HG03558 (cell line): ENCODE measurements around the gene CHRNA1.

Experiments
- ATAC-seq: cut with Tn5 transposase; IDR thresholded peaks from one replicate; pipeline ENCODE4 v1.9.1; 2021; ENCODE audit warnings: moderate number of reproducible peaks; ENCODE audit not compliant: unreplicated experiment; ENCODE audit errors: extremely low read depth

CHRNA1 gene

DNA sequence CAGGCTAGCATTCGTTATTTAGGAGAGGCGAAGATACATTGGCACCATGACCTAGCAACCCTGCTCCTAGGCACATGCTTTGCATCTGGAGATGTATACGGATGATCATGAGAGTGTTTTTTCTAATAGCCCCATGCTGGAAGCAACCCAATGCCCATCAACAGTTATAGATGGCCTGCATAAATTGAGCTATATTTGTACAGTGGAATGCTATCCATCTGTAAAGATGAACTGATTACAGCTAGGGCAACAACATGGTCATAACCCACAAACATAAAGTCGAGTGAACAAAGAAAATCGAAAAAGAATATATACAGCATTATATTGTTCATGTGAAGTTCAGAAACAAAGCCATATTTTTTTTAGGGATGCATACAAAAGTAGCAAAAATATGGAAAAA, 20.6 kb upstream of the CHRNA1 start:
- no peak for ATAC-seq

DNA sequence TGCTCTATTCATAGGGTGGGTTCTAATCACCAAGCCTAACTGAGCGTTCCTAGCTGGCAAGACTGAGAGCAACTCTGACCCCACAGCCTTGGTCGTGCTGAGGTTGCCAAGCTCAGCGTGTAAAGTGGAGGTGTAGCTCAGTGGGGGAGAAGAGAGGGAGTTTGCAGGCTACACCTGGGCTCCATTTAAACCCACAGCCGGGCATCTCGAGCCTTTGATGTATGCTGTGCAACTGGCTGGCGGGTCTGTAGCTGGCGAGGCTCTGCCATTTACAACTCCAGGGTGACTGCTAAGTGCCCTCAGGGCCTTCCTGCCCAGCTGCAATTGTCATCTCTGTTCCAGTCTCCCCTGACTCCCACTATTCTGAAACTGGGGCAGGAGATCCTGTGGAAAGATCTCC, 20.0 kb upstream of the CHRNA1 start:
- no peak for ATAC-seq

DNA sequence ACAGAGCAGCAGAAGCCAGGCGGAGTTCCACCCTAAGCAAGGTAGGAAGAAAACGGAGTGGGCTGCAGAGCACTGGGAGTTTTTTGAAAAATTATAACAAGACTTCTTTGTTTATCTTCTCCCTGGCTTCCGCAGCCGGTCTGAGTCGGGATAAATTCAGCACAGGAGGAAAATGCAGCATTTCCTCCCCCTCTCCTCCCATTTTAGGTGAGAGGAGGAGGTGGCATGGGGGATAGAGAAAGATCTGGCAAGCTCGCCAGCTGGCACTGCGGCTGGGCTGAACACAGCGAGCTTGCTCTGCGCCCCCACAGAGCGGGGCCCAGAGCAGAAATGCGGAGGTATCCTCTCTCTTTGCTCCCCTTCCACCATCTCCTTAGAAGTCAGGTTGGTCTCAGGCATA, 17.7 kb upstream of the CHRNA1 start:
- ATAC-seq: no peak

DNA sequence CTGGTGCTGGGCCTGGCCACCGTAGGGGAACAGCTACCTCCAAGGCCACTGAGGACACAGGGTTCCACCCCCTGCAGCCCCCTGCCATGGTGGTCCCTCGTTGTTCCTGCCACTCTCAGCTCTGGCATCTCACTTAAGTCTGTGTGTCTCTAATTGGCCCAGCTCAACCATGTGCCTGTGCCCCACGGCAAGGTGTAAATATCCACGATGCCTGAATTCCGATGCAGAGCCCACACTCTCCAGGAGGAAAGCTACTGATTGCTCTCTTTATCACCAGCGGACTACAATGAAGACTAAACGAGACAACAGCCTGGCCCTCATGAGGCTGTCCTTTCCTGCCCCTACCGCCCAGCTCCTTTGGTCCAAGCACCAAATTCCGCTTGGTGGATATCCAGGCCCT, 17.0 kb upstream of the CHRNA1 start:
- ATAC-seq: no peak

DNA sequence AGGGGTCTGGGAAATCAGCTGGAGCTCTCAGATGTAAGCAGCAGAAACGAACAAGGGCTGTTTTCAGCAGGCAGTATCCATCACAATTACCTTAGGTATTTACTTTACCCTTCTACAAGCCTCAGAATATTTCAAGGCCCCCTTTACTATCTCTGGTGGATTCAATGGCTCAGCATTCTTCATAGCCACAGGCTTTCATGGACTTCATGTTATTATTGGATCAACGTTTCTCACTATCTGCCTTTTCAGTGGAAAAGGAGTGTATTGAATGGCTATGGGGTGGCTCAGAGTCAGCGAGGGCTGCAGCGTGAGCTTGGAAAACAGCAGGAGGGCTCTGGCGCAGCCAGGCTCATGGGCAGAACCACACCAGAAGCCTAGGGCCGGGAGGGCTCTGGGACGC, 16.6 kb upstream of the CHRNA1 start:
- ATAC-seq: no peak

DNA sequence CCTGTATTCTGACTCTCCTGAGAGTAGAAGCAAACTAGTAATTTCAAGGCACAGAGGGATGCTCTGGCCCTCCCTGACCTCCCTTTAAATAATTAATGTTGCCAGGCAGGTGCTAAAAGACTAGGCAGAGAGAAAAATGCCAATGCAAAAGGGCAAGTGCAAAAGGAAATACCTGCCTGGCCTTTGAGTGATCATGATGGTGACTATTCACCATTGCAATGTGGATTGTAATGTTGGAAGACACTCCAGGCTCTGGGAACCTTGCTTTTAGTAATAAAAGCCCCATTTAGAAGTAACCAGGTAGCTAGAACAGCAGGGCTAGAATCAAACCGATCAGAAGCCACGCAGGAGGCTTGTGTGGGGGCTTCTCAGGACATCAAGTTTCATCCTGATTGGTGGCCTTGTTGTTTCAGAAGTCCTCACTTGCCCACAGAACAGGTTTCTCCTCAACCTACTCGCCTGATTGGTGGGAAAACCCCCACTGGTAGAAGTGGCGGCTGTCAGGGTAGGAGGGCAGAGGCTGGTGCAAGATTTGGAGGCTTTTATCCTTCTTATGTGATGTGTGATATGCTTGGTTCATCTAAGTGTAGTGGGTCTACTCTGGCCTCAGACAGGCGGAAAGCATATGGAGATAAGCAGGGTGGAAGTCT, 16.0 kb upstream of the CHRNA1 start:
- ATAC-seq: no peak

DNA sequence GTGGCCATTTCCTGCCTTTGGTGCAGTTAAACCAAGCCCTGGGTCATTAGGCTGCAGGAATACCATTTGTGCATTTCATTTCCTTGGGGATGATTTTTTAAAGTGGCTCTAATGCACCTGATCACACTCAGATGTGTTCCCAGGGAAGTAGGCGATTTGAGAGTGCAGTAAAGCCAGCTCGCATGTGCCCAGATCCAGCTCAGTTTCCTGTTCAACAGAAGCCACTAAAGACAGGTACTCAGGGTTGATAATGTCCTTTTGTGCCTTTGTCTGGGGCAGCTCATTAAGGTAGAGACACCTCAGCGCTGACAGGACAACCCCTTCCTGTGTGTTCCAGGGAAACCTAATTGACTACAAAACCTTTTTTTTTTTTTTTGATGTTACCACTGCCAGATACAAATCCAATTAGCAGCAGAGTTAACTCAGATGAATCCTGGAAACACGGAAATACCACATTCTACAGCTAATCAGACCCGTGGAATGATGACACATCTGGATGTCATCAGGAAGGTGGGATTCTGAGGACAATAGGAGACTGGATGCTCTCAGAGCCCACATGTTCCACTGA, 15.2 kb upstream of the CHRNA1 start:
- no peak for ATAC-seq

DNA sequence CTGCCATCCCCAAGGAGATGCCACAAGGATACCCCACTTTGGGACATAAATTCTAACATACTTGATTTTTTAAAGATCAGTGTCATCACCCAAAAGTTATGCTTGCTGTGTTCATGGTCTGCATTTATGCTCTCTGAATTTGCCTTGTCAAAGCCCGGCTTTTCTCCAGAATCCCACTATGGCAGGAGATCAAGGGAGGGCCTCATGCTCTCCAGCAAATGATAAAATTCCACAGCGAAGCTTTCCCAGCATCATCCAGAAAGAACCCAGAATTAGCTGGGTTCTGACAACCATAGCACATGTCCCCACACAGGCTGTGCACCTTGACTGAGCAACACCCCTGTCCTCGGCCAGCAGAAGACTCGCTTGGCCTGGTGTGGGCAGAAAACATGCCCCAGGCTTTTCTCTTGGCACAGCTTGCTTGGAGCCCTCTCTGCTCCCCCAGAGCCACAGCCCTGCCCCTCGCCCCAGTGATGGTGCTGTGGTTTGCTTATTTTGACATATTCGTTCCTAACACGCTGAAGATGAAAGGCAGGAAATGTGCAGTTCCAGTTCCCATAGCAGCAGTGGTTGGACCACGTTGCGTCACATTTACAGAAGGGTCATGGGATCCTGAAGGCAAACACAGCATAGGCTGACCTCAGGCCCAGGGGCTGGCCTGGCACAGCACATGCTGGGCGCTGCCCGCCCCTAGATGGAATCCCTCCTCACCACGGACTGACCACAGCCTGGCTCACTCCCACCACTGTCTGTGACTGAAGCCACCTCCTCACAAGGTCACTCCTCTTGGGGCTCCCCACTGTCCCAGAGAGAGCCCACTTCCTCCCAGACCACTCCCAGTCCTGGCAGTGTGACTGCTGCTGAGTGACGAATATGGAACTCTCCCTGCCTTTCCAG, 14.1 kb upstream of the CHRNA1 start:
- ATAC-seq: peak; percentile 66

DNA sequence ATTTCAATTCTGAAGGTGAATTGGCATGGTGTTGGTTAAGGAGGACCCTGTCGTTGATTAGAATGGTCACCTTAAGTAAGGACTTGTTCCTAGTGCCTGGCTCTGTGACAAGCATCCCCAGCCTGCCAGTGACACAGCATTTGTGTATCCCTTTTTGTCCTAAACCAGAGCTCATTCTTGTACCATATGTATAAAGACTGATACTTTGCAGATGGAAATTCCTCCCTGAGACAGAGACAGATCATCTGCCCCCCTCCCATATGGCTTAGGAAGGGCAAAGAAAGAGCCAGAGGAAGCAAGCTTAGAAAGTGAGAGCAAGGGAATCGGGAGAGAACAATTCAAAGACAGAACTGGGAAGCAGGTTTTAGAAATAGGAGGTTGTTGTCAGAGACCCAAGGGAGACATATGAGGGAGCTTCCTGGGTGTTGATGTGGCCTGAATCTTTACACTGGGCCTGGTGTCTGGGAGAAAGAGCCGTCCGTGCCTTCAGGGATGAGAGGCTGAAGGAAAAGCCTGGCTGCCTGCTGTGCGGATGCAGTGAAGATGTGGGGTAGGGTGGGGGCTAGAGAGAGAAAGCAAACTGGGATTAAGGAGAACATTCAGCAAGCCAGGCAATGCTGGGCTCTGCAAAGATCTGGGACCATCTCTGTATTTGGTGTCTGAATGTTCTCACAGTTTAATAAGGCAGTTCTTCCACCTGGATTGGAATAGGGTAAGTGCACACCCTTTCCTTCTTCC, 13.2 kb upstream of the CHRNA1 start:
- ATAC-seq: no peak

DNA sequence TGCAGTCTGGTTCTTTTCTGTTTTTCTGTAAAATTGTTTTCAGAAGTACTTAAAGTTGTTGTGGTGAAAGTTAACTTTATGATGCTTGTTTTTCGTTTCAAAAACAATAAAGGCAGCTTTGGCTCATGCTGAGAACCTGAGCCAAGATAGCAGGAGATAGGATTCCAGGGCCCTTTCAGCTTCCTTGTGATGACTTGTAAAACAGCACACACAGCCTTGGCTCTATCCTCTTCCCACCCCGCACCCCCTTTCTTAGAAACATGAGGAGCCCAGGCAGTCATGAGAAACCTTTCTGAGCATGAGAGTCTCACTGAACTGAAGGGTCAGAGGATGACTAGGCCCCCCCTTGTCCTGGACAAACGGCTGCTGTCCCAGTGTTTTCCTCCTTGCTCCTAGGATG, 12.4 kb upstream of the CHRNA1 start:
- no peak for ATAC-seq

DNA sequence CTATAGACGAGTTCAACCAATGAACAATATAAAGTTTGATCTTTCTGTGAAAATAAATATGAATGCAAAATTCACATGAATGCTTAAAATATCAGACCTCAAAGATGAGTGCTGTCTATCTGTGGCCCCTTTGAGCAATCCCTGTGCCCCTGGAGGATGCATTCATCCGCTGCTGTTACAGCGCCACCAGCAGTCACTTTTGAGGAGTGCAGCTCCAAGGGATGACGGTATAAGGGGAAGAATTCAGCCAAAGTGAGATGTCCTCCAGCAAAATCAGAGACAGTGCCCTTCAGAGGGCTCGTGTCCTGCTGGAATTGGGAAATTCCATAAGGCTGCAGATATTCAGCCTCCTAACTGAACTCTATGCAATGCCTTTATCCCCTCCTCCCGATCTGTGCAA, 12.0 kb upstream of the CHRNA1 start:
- ATAC-seq: no peak

DNA sequence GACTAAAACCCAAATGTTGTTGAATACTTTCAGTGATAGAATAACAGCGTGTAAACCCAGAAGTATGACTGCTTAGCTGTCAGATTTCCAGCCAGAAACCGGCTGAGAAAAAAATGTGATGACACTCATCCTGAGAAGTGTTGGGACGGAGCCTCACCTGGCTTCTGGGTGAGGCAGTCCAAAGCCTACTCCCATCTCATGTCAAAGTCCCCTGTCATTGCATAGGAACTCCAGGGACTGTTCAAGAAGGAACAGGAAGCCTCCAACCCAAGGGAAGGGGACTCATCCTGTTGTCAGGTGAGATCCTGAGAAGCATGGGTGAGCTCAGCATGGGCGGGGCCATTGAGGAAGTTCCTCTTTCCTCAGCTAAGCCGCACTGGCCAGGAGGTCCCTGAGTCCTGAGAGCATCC, 11.3 kb upstream of the CHRNA1 start:
- no peak for ATAC-seq

DNA sequence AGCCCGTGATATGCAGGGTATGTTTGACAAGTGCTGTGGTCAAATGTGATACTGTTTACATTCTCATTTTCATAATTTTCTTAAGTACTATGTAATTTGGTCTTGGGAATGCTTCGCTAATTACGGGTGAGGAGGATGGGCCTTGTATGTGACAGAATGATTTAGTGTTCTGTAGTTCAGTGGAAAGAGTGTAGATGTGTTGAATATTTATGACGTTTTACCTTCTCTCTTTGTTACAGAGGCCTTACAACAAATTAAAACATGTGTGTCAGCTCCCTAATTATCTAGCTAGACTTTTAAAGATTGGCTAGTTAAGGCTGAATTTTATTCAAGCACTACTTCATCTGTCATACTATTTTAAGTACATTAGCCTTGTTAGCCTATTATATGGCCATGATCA, 10.6 kb upstream of the CHRNA1 start:
- ATAC-seq: no peak

DNA sequence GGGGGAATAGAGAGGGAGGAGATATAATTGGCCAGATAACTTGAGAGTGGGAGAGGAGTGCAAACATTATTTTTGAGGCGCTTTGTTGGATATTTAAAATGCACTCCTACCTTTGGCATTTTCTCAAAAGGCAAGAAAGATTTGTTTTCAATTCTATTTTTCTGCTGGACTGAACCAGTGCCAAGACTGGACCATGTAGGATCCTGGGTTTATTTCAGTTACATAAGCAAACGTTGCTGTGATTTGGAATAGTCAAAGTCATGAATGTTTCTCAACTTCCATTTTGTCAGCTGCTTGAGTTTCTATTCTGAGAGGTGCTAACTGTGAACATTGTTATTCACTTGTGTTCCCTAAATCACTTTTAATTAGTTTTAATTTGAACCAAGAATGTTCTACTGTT, 8.9 kb upstream of the CHRNA1 start:
- ATAC-seq: no peak

DNA sequence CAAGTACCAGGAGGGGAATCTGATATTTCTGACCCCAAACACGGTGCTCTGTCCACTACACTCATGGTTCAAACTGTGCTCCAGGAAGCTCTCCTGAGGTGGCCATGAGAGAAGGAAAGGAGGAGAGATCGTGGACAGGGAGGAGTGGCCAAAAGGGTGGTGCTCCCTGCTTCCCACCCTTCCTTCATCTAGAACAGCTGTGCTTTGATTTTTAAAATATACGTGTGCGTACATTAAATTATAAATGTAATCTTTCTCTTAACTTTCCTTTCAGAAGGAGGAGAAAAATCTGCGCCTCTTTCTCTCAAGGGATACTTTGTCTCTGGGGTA, 8.2 kb upstream of the CHRNA1 start:
- ATAC-seq: no peak

DNA sequence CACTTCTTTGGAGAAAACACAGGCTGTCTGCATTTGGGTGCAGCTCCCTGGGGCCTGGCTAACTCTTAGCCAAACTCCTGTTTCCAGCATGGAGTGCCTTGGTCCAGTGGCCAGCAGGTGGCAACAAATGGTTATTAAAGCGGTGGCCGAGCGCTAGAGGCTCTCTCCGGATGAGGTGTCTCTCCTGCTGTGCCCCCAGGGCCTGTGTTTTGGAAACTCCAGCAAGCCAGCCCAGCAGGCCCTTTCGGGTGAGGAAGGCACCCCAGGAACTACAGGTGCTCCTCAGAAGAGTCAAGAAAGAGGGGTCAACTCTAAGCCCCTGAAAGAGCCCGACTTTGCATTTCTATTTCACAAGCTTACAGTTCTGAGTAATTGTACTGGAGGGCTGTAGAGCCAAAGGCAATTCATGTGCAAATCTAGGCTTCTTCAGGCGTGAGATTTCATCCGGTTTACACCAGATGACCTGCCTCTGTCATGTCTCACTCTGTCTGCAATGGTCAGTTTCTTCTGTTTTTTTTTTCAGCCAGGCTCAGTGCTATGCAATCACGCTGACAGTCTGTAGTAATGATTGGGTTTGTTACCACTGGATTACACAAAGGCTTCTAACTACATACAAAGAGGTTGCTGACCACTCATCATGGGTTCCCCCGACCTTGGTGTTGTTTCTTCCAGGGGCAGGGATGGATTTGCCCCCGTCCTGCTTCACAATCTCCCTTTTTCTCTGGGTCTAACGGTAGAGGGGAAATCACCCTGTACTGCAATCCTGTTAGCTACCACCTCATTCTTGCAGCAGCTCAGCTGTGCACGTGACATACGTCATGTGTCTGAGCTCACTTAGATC, 7.6 kb upstream of the CHRNA1 start:
- ATAC-seq: peak; percentile 82

DNA sequence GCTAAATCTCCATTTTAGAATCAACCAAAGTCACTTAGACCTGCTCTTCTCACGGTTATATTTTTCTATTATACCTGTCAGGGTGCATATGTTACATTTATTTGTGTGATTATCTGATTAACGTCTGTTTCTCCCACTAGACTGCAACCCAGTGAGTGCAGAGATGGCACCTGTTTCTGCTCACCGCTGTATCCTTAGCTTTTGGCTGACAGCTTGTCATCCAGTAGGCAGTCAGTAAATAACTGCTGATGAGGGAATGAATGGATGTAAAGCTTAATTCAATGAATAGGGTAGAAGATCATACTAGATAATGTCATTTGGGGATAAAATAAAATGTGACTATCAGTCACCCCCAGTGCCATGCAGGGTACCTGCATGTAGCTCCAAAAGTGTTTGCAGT, 6.9 kb upstream of the CHRNA1 start:
- ATAC-seq: no peak

DNA sequence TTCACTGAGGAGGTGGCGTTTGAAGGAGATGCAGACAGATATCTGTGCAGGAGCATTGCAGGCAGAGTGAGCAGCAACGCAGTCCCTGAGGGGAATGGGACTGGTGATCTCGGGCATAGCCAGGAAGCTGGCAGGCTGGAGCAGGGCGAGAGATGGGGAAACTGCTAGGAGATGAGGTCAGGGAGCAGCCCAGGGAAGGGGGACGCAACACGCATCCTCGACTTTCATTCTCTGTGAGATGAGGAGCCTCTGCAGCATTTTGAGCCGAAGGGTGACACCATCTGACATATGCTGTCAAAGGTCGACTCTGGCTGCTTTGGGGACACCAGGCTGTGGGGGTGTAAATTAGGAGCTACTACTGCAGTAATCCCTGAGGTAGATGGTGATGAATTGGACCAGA, 4.3 kb upstream of the CHRNA1 start:
- ATAC-seq: no peak

DNA sequence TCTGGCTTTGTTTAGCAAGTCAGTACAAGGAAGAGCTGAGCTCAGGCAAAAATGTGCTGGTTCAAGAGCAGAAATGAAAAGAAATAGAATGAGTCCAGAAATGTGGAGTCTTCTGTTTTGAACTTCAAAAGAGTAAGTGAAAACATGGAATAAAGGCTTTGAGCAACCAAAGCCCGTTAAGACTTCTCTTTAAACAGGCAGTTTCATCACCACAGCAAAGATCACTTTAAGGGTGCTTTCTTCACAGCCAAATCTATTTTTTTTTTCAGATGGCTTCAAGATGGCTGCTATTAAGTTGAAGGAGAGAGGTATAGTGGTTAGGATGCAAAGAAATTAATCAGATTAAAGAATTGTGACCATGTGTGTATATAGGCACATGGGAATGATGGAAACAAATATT, 2.0 kb upstream of the CHRNA1 start:
- no peak for ATAC-seq

DNA sequence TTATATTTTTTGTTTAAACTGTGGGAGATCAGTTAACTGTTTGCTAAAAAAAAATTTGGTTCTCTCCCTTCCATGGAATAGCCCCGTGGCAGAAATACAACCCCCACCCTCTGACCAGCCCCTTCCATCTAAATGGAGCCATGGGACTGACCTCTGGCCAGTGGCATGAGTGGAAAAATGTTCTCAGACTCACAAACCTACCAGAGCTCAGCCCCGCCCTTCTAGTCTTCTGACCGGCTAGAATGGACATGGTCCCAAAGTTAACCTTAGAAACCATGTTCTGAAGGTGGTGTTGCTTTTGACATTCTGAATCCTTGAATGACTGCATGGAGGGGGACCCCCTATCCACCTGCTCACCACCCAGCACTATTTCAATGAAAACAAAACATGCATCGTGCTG, 1.3 kb upstream of the CHRNA1 start:
- no peak for ATAC-seq
